NCI-H2196 treated with DMSO at 0.1 percent for 48 hours (cell line): ENCODE results near the gene KIF26B.
"Not testable (repeated sequence)": the region's sequence is repeated elsewhere in the genome, so short reads cannot be mapped to it uniquely, and the experiment has no call there.

Experiments used
- DNase-seq: peaks from one replicate; lab custom pipeline; 2025; ENCODE audit not compliant: unreplicated experiment; lab: John Stamatoyannopoulos, UW

Gene KIF26B

GRCh38 chr1:245313576-245313975, 158.8 kb downstream of the KIF26B start:
- no peak for DNase-seq

GRCh38 chr1:245316784-245317183, 162.0 kb downstream of the KIF26B start:
- DNase-seq = no peak

- DNase-seq = no peak
Measured at GRCh38 chr1:245317217-245317616, 162.4 kb downstream of the KIF26B start.

DNA sequence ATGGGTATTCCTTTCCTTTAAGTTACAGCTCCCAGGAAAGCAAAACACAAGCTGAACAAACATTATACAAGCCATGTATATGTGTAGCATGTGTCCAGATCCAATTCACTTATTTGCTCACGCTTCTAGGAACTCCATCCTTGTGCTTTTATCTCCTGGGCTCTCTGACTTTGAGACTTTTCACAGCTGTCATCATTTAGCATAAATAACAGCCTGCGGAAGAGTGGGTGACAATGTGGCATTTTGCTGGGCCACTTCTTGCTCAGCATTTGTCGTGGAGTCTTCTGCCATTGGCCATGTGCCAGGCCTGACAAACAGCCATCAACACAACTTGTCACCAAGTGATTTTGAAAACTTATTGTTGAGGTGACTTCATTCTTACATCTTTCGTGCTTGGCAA, 164.3 kb downstream of the KIF26B start:
- DNase-seq = no peak

DNA sequence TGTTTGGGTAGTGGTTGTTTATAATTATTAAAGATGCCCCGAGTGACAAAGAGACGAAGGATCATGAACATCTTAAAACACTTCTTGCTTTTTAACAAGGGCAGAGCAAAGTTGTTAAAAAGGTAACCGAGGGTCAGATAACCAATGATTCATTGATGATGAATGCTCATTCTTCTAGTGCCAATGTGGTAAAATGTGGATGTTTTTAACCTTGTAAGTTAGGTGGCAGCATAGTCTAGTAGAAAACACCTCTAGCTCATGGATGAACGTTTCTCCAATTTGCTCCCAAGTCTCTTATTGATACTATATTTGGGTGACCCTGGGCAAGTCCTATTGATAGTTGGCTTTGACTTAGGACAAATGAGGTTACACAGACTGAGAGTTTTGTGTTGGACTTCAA, 167.9 kb downstream of the KIF26B start:
- DNase-seq = no peak

- DNase-seq = not testable (repeated sequence)
Measured at GRCh38 chr1:245323765-245324164, 169.0 kb downstream of the KIF26B start.

- no peak for DNase-seq
Measured at GRCh38 chr1:245325922-245326795, 171.4 kb downstream of the KIF26B start.

DNA sequence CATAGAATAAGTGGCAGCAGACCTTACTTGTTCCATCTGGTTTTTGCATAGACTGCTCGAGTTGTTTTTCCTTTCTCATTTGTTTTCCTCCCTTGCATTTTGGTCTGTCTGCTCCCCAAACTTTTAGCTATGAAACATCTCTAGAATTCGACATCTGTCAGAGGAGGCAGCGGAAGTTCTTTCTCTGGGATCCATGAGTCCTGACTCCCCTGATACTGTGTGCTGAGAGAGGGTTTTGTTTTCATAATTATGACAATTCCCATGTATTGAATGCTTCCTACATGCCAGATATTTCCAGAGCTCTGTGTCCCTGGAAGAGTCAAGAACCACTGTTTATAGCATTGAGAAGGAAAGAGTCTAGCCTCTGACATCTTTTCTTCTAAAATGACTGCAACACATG, 172.6 kb downstream of the KIF26B start:
- DNase-seq = no peak

- DNase-seq = no peak
Measured at GRCh38 chr1:245327842-245328241, 173.1 kb downstream of the KIF26B start.

GRCh38 chr1:245330951-245331350, 176.2 kb downstream of the KIF26B start:
- no peak for DNase-seq

- no peak for DNase-seq
Measured at GRCh38 chr1:245332085-245332484, 177.3 kb downstream of the KIF26B start.

DNA sequence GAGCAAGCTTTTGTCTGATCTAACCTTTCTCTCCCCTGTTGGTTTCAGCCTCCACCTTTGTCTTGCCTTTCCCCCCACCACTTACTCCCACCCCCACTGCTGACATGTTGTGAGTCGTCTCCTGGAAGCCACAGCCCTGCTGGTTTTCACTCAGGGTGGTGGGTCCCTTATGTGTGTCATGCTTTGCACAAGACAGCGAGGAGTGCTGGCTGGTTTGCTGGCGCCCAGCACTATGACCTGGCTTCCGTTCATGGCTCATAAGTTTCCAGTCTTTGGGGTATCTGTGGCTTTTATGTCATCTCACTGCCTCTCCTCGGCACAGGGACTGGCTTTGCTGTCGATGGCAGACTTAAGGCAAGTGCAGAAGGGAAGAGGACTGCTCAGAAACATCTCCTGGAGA, 177.7 kb downstream of the KIF26B start:
- no peak for DNase-seq

GRCh38 chr1:245334235-245334634, 179.4 kb downstream of the KIF26B start:
- no peak for DNase-seq

DNA sequence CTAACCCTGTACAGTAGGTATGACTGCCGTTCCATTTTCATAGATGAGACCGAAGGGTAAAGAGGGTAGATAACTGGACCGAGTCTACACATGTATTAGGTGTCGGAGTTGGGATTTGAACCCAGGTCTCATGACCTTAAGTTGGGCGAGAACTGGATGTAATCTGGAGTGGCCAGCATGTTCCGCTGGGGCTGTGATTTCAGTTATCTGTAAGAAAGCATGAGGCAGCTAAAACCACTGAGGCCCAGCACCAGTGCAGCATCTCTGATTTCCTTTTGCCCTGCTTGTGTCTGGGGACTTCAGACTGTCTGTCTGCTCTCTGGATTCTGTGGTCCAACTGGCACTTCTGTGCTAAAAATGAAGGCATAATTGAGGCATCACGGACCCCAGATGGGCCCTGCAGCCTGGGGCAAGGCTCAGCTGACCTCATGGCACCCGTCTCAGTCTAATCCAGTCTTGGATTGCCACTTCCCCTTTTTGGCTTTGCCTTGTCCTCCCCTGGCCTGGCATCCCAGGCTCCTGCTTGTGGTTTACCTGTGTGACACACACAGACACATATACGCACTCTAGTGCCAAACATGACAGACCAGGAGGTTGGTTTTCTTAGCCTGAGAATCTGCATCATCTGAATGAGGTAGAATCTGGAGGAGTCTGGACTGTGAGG, 180.2 kb downstream of the KIF26B start:
- no peak for DNase-seq

DNA sequence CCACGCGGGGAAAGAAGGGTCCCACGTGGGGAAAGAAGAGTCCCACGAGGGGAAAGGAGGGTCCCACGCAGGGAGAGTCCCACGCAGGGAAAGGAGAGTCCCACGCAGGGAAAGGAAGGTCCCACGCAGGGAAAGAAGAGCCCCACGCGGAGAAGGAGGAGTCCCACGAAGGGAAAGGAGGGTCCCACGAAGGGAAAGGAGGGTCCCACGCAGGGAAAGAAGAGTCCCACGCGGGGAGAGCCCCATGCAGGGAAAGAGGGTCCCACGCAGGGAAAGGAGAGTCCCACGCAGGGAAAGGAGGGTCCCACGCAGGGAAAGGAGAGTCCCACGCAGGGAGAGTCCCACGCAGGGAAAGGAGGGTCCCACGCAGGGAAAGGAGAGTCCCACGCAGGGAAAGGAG, 180.9 kb downstream of the KIF26B start:
- not testable (repeated sequence) for DNase-seq

GRCh38 chr1:245336149-245336983, 181.6 kb downstream of the KIF26B start:
- no peak for DNase-seq

DNA sequence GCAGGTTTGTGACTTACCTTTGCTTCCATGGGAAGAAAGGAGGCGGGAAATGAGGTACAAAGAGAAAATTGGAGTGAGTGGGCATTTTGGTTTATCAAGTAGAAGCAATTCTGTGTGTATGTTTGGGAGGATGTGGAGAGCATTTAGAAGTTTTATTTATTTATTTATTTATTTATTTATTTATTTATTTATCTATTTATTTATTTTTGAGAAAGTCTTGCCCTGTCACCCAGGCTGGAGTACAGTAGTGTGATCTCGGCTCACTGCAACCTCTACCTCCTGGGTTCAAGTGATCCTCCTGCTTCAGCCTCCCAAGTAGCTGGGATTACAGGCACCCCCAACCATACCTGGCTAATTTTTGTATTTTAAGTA, 182.2 kb downstream of the KIF26B start:
- not testable (repeated sequence) for DNase-seq

DNA sequence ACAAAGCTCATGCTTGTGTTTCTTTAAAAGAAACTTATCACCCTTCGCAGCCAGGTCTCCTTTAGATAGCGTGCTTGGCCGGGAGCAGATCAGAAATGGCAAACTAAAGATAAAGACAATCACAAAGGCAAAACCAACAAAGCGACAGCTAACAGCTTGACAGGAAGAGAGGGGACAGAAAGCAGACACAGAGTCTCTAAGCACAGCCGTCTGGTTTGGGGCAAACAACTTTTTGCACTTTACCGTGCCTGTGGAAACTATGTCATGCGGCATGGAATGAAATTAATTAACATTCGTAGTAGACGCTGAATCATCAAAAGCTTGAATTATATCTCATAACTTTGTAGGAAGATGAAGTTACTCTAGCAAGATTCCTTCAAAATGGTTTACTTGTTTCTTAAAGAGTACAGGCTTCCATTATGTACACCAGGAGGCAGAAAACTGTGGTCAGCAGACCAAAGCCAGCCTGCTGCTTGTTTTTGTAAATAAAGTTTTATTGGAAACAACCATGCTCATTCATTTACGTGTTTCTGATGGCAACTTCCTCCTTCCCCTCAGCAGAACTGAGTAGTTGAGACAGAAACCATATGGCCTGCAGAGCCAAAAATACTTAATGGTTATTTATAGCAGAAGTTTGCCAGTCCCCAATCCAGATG, 183.2 kb downstream of the KIF26B start:
- DNase-seq = no peak

DNA sequence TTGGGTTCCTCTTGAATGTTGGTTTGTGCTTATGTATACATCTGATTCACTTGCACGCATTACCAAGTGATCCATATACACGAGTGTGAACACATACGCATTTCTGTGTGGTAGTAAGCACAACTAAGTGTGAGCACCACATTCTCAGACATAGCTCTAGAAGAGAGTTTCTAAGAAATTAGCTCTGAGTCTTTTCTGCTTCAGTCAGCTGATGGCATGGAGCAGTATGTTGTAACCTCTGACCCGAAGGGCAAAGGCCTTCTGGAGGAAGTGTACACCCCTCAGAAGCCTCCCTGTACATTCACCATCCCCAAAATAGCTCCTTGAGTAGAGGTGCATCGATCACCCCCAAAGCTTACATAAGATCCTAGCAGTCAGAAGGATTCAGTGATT, 183.7 kb downstream of the KIF26B start:
- DNase-seq = no peak

DNA sequence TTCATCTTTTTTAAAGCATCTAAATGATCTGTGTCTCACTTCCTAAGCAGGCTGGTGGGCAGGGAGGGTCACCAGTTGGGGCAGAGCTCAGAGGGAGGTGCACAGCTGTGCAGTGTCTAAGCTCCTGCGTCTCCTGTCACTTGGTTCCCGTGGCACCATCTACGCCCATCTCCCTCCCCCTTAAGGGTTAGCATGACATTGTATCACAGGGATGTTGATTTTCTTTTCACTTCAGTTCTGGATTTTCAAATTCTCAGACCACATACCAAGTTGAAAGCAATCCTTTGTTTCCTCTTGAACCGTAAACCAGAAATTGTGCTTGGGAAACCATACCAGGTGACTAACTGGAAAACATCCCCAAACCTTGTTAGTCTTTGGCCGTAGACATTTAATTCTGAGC, 187.0 kb downstream of the KIF26B start:
- DNase-seq = no peak
